MM.1S (cell line): ENCODE data around the gene MID1.

Experiments used
- DNase-seq: peaks from one replicate; pipeline ENCODE4 v3.0.0-alpha.2; 2015
- H2AFZ ChIP-seq: fragments of 300-600 bp; sonication (generic); 2 replicates; pipeline ENCODE4 v1.6.0; 2016; ENCODE audit warnings: antibody characterized with exemption, low read length
- H3F3A ChIP-seq: fragments of 300-600 bp; sonication (generic); 2 replicates; pipeline ENCODE4 v1.6.1; 2016; ENCODE audit warnings: mild to moderate bottlenecking, antibody characterized with exemption, low read length, moderate library complexity, mixed read lengths; ENCODE audit not compliant: insufficient read depth
- H3K27ac ChIP-seq: fragments of 300-600 bp; sonication (generic); 2 replicates; pipeline ENCODE4 v1.5.1; 2016; ENCODE audit warnings: mild to moderate bottlenecking, low read length
- H3K27me3 ChIP-seq: fragments of 300-600 bp; sonication (generic); replicated peaks from 2 replicates; pipeline ENCODE4 v1.6.0; 2016; ENCODE audit warnings: low read length; ENCODE audit not compliant: insufficient read depth
- H3K36me3 ChIP-seq: fragments of 300-600 bp; sonication (generic); replicated peaks from 2 replicates; pipeline ENCODE4 v1.6.1; 2016; ENCODE audit warnings: mild to moderate bottlenecking, low read length, mixed read lengths; ENCODE audit not compliant: insufficient read depth
- H3K4me1 ChIP-seq: fragments of 300-600 bp; sonication (generic); 2 replicates; pipeline ENCODE4 v1.6.1; 2016; ENCODE audit warnings: low read length, mixed read lengths
- H3K4me2 ChIP-seq: fragments of 300-600 bp; sonication (generic); 2 replicates; pipeline ENCODE4 v1.6.0; 2016; ENCODE audit warnings: low read depth, low read length
- H3K4me3 ChIP-seq: fragments of 300-600 bp; sonication (generic); 2 replicates; pipeline ENCODE4 v1.5.1; 2016; ENCODE audit warnings: low read length, mixed read lengths
- H3K79me2 ChIP-seq: fragments of 300-600 bp; sonication (generic); 2 replicates; pipeline ENCODE4 v1.6.1; 2016; ENCODE audit warnings: mixed run types, low read length, mixed read lengths
- H3K9ac ChIP-seq: fragments of 300-600 bp; sonication (generic); 2 replicates; pipeline ENCODE4 v1.6.1; 2016; ENCODE audit warnings: low read length, mixed read lengths
- H3K9me2 ChIP-seq: fragments of 300-600 bp; sonication (generic); replicated peaks from 2 replicates; pipeline ENCODE4 v1.6.1; 2016; ENCODE audit warnings: mild to moderate bottlenecking, low read length, mixed read lengths; ENCODE audit not compliant: insufficient read depth
- H3K9me3 ChIP-seq: fragments of 300-600 bp; sonication (generic); replicated peaks from 2 replicates; pipeline ENCODE4 v1.6.1; 2016; ENCODE audit warnings: mild to moderate bottlenecking, low read length, mixed read lengths; ENCODE audit not compliant: insufficient read depth
- H4K20me1 ChIP-seq: fragments of 300-600 bp; sonication (generic); 2 replicates; pipeline ENCODE4 v1.6.1; 2016; ENCODE audit warnings: mild to moderate bottlenecking, low read length, moderate library complexity, mixed read lengths; ENCODE audit not compliant: insufficient read depth
- EZH2 ChIP-seq: fragments of 300-600 bp; sonication (generic); optimal IDR thresholded peaks from 2 replicates; pipeline ENCODE3; 2017; ENCODE audit warnings: low read depth, mild to moderate bottlenecking, antibody characterized with exemption, low read length, mixed read lengths
- EZH2phosphoT487 ChIP-seq: fragments of 300-600 bp; sonication (generic); IDR thresholded peaks from 2 replicates; pipeline ENCODE4 v1.6.1; 2018; ENCODE audit warnings: antibody characterized with exemption, low read length
- TF ChIP-seq, protein P1 (sequence below): fragments of 300-600 bp; sonication (generic); IDR thresholded peaks from 2 replicates; pipeline ENCODE4 v1.5.1; 2016; ENCODE audit warnings: antibody characterized with exemption, low read length, mixed read lengths

The MID1 gene

DNA sequence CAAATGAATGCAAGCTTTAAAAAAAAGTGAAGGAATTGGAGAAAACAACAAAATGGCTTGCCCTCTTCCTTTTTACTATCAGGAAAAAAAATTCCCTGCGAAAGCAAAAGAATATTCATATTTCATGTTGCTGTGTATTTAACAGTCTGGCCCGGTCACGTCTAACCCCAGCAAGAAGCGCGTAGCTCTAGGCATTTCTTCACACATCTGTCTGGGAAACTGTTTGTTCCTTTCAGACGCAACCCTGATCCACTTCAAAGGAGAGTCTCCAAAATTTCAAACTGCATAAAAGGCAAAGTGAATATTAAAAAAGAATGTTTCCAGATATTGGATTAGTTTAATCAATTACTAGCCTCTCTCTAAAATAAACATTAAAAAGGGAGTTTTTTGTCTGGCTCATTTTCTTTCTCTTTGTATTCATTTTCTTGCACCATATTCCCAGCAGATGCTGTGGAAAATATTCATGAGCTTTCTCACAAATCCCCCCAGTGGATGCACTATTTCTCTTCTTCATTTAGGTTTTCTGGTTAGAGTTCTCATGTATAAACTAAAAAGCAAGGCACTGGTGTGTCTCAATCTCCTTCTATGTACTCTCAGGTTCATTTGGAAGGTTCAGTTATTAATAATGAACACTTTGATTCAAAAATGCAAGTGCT lies 145.3 kb downstream of the MID1 start:
- DNase-seq = no peak
- Histone ChIP-seq H3K27ac (no peak overlapping the region), H3K4me2 (no peak overlapping the region), H3F3A (no peaks in the 10 kb centered on the region), H3K79me2 (no peaks in the 10 kb centered on the region), H3K9me3 (no peaks in the 10 kb centered on the region), H3K36me3 (no peaks in the 10 kb centered on the region), H3K4me3 (no peak overlapping the region), H3K27me3 (no peaks in the 10 kb centered on the region), H2AFZ (no peak overlapping the region), H3K9me2 (no peaks in the 10 kb centered on the region), H3K4me1 (no peaks in the 10 kb centered on the region), H4K20me1 (no peaks in the 10 kb centered on the region), H3K9ac (no peak overlapping the region)
- TF ChIP-seq, protein P1, sequence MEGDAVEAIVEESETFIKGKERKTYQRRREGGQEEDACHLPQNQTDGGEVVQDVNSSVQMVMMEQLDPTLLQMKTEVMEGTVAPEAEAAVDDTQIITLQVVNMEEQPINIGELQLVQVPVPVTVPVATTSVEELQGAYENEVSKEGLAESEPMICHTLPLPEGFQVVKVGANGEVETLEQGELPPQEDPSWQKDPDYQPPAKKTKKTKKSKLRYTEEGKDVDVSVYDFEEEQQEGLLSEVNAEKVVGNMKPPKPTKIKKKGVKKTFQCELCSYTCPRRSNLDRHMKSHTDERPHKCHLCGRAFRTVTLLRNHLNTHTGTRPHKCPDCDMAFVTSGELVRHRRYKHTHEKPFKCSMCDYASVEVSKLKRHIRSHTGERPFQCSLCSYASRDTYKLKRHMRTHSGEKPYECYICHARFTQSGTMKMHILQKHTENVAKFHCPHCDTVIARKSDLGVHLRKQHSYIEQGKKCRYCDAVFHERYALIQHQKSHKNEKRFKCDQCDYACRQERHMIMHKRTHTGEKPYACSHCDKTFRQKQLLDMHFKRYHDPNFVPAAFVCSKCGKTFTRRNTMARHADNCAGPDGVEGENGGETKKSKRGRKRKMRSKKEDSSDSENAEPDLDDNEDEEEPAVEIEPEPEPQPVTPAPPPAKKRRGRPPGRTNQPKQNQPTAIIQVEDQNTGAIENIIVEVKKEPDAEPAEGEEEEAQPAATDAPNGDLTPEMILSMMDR = no peak
- TF ChIP-seq EZH2phosphoT487 (no peak), EZH2 (no peak)

DNA sequence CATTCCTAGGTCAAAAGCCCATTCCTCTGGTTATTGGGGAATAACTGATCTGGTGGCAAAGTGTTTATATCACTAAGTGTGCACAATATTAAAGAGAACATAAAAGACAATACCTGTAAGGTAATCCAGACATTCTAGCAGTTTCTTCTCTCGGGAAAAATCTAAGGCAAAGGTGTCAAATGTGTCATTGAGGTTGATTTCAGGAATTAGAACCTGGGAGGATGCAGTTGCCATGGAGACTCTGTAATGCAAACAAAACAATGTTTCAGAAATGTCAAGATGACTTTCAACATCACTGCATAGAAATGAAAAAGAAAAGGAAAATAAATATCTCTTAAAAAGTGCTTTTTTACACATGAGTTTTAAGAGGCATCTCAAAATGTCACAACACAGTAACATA lies 145.9 kb downstream of the MID1 start:
- Histone ChIP-seq H3K27me3 (no peaks in the 10 kb centered on the region), H3K79me2 (no peaks in the 10 kb centered on the region), H3K4me2 (no peak overlapping the region), H3K9ac (no peak overlapping the region), H3K9me3 (no peaks in the 10 kb centered on the region), H3K4me1 (no peaks in the 10 kb centered on the region), H3K36me3 (no peaks in the 10 kb centered on the region), H3K9me2 (no peaks in the 10 kb centered on the region), H3K27ac (no peak overlapping the region), H2AFZ (no peak overlapping the region), H4K20me1 (no peaks in the 10 kb centered on the region), H3K4me3 (no peak overlapping the region), H3F3A (no peaks in the 10 kb centered on the region)
- no peak for DNase-seq
- TF ChIP-seq EZH2phosphoT487 (no peak), EZH2 (no peak)
- TF ChIP-seq, protein P1 = no peak

DNA sequence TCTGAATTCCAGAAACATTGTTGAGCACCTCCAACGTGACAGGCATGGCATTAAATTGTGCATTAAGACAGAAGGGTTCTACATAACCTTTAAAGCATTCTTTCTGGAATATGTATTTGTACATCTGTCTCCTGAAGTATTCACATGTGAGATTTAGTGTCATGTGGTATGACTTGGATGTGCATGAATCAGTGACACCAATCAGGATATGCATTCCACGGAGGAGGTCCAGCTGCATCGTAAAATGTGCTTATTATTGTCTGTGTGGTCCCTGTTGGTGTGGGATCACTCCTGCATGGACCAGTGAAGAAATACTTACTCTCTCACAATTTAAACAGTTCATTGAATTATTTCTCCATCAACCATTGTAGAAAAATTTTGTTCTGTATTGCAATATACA lies 149.0 kb downstream of the MID1 start:
- H3K4me2 ChIP-seq = no peak overlapping the region
- H3K27ac ChIP-seq = no peak overlapping the region
- no peaks in the 10 kb centered on the region for H3K79me2 ChIP-seq
- H3K4me1 ChIP-seq = no peaks in the 10 kb centered on the region
- no peaks in the 10 kb centered on the region for H3K27me3 ChIP-seq
- H3K4me3 ChIP-seq = no peak overlapping the region
- no peak overlapping the region for H3K9ac ChIP-seq
- no peaks in the 10 kb centered on the region for H3K9me3 ChIP-seq
- H3K9me2 ChIP-seq = no peaks in the 10 kb centered on the region
- H3F3A ChIP-seq = no peaks in the 10 kb centered on the region
- no peaks in the 10 kb centered on the region for H3K36me3 ChIP-seq
- H4K20me1 ChIP-seq = no peaks in the 10 kb centered on the region
- H2AFZ ChIP-seq = no peak overlapping the region
- TF ChIP-seq, protein P1 = no peak
- TF ChIP-seq EZH2 = no peak
- no peak for TF ChIP-seq EZH2phosphoT487
- no peak for DNase-seq
